ENCODE data around the gene ARID1B.

GRCh38 chr6:157040191-157040590, 263.0 kb downstream of the ARID1B start:
- TF ChIP-seq CTCF (IDR thresholded peaks at IDR 0.05) (no peak), EZH2phosphoT487 (IDR thresholded peaks at IDR 0.05) (no peak)

Measured in neural progenitor cell (in vitro differentiated cells).